ENCODE measurements around the gene GPANK1.

The GPANK1 gene

GRCh38 chr6:31662124-31662723 is 2.6 kb downstream of the GPANK1 start:
- DNase-seq (ENCODE audit: low read depth) = no peak

- DNase-seq (ENCODE audit: low read depth) = no peak
Observed at GRCh38 chr6:31661262-31662123, 3.3 kb downstream of the GPANK1 start.

GRCh38 chr6:31660381-31661261 is 4.2 kb downstream of the GPANK1 start, which contains the start of gene C6orf47:
C6orf47 (minus strand) TSS chr6:31660778; CDS start chr6:31659947, 831 bp downstream.
- DNase-seq (ENCODE audit: low read depth) = no peak

DNA sequence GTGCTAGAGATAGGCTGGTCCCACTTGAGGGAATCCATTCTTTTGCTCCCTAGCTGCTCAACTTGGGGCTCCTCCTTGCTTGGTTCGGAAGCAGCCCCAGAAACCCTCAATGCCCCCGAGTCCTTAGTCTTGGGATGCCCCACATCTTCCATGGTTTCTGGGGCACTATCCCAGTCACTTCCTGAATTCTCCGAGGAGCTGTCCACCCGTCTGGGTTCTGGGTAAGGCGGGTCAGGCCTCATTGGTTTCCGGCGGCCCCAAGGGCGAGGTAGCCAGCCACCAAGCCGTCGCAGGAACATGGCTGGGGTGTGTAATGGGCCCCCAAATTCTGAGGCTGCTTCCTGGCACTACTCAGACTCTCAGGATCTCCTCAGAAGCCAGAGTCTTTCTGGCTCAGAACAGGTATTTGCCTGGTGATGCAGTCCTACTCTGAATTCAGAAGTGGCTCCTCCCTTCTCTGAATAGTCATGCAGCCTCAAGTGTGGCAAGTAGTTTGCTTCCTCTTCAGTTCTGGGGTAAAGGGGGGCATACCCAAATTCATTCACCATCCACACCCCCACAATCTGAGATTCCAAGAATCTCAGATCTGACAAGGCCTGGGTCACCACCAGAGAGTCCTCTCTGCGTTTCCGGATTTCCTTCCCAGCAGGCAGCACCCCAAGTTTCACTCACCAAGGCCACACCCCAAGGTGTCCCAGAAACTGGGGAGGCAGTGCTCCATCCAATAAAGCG is 5.0 kb downstream of the GPANK1 start:
- DNase-seq (ENCODE audit: low read depth) = no peak

DNA sequence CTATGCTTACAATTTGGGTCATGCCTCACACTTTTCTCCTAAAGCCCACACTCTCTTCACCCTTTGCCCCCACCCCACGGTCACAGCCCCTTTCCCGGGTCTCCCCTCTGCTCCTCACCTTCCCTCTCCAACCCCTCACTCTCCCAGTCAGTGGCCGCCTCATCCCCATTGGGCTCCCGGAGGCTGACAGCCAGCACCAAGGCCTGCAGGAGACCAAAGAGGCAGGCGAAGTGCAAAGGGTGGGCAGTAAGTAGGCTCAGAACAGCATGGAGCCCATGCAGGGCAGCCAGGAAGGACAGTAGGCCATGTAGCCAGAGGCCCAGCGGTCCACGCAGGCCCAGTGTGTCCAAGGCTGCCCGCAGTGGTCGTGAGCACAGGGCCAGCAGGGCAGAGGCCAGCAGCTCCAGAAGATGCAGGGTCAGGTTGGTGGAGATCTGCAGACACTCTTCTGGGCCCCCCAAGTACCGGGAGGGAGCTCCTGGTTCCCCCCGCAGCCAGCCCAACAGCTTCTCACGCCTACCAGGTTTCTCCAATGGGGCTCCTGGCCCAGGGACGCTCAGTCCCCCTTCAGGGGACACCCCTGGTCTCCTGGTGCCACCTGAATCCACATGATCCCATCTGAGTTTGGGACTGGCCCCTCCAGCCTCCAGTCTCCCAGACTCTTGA is 5.7 kb downstream of the GPANK1 start:
- no peak for DNase-seq (ENCODE audit: low read depth)

GRCh38 chr6:31658158-31658688 is 6.6 kb downstream of the GPANK1 start:
- no peak for DNase-seq (ENCODE audit: low read depth)

- no peak for DNase-seq (ENCODE audit: low read depth)
Observed at GRCh38 chr6:31657406-31658157, 7.2 kb downstream of the GPANK1 start.

DNA sequence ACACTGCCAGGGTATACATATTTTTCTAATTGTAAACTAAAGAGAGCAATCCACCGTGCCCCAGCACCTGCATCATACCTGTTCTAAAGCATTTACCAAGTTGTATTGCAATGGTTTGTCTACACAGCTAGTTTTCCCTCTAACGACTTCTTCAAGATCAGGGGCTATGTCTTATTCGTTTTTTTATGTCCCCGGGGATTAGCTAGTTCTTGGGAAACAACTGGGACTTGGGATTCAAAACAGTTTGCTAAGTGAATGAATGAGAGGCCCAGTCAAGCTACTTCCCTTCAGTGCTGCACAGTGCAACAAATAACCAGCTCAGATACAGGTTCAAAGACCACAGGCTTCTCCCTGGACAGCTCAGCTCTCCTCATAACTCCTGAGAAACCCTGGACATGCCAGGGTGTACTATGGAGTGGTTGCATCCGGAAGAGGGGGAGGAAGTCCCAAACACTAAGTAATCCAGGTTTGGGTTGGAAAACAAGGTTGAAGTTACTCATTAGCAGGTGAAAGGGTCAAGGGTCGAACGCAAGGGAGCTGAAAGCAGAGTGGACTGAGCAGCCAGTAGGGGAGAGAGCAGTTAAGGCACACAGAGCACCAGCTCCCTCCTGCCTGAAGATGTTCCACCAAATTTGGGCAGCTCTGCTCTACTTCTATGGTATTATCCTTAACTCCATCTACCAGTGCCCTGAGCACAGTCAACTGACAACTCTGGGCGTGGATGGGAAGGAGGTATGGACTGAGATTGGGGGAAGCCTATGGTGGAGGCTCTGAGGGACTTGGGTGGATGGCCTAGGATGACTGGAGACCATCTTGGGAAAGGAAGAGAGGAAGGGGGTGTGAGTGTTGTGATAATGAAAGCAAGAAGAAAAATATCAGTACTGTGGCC is 9.2 kb downstream of the GPANK1 start, which contains the start of gene APOM:
APOM (plus strand) TSS at position 546 of the 889 bp plus-strand sequence; CDS start at position 619, 73 bp downstream.
- no peak for DNase-seq (ENCODE audit: low read depth)

DNA sequence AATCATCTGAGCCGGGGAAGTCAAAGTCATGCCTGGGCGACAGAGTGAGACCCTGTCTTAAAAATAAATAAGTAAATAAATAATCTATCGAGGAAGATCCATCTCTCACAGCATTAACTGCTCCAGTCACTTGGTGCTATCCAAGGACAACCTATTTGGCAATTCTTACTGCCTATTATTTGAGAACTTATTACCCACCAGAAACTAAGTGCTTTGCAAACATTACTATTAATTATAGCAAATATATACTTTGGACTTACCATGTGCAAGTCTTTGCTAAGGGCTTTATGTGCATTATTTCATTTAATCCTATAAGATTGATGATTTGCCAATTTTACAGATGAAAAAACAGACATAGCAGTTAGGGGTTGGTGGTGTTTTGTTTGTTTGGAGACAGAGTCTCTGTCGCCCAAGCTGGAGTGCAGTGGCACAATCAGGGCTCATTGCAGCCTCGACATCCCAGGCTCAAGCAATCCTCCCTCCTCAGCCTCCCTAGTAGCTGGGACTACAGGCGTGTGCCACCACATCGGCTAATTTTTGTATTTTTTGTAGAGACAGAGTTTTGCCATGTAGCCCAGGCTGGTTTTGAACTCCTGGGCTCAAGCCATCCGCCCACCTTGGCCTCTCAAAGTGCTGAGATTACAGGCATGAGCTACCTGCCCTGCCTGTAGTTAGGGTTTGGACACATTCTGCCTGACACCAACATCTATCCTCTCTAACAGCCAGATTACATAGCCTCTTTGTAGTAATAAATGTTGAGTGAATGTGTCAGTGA is 10.0 kb downstream of the GPANK1 start:
- DNase-seq (ENCODE audit: low read depth) = no peak

- DNase-seq (ENCODE audit: low read depth) = no peak
Observed at GRCh38 chr6:31652925-31653724, 11.7 kb downstream of the GPANK1 start.

DNA sequence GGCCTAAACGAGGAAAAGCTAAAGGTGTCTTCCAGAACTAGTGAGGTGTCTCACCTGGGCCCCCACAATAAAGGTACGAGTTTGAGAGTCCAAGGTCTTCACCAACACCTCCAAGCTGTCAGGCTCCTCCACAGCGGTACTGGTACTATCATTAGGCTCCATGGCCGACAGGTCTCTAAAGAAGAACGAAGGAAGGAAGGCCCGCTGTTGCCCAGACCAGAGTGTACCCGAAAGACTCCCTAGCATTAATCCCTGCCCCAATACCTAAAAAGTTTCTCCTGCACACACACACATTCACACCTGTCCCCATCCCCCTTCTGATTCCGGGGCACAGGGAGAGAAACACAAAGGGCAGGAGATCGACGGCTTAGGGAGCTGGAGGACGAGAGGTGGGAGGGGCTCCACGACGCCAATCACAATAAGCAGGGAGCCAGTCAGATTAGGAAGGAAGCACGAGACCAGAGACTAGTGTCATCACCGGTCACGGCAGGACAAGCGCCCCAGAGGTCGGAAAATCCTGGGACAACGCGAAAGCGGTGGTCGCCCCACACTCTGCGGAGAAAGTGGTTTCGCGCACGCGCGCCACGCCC is 13.1 kb downstream of the GPANK1 start:
- DNase-seq (ENCODE audit: low read depth) = no peak

DNA sequence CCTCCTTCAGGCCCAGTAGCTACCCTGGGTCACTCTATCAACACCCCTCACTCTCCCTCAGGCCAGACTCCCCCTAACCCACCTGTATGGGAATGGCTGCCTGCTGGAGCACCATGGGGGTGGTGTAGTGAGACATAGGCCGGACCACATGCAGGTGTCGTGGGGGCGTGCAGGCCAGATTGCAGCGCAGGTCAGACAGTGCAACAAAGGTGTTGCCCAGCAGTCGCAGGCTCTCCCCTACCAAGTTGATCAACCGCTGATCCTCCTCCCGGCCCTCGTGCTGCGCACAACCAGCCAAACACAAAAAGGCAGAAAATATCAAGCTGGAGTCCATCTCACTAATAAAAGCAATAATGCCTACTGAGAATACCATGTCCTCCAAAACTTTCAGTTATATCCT is 19.5 kb downstream of the GPANK1 start:
- DNase-seq (ENCODE audit: low read depth) = no peak

DNA sequence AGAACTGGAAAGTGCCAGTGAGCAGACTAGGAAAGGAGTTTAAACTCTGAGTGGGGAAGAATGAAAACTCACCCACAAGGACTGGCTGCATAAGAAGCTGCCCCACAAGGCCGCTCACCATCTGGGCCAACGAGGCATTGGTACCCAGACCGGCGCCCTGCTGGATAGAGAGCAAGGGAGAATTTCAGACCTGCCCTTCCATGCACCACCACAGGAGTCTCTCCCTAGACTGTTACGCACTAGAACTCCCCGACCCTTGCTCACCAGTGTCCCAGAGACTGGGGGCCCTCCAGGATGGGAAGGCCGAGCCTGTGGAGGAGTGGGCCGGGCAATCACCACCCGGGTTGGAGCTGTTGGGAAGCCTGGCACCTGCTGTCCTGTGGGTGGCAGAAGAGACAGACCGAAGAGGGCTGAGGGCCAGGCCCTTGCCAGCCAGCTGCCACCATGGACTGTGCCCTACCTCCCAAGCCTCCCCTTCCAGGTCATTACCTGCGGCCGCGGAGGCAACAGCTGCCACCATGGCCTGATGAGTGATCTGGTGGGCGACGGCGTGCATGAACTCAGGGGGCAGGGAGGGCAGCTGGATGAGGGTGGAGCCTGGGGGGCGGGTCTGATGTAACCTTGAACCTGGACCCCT is 20.9 kb downstream of the GPANK1 start:
- no peak for DNase-seq (ENCODE audit: low read depth)

GRCh38 chr6:31642798-31643570 is 21.8 kb downstream of the GPANK1 start:
- DNase-seq (ENCODE audit: low read depth) = no peak

GRCh38 chr6:31641370-31641769 is 23.4 kb downstream of the GPANK1 start:
- DNase-seq (ENCODE audit: low read depth) = no peak

GRCh38 chr6:31640612-31641011 is 24.2 kb downstream of the GPANK1 start:
- no peak for DNase-seq (ENCODE audit: low read depth)
